ENCODE results near the gene CRYBG2.
"Not testable (repeated sequence)": the region's sequence is repeated elsewhere in the genome, so short reads cannot be mapped to it uniquely, and the experiment has no call there.

The CRYBG2 gene

GRCh38 chr1:26350701-26351589 lies 3.0 kb downstream of the CRYBG2 start:
- DNase-seq (ENCODE audit: low read depth): no peak

- no peak for DNase-seq (ENCODE audit: low read depth)
Observed at GRCh38 chr1:26350343-26350700, 3.6 kb downstream of the CRYBG2 start.

- DNase-seq (ENCODE audit: low read depth): no peak
Observed at GRCh38 chr1:26349877-26350244, 4.1 kb downstream of the CRYBG2 start.

GRCh38 chr1:26349188-26349876 lies 4.6 kb downstream of the CRYBG2 start:
- DNase-seq (ENCODE audit: low read depth): peak; percentile 31

GRCh38 chr1:26346274-26347033 lies 7.5 kb downstream of the CRYBG2 start:
- DNase-seq (ENCODE audit: low read depth): no peak

GRCh38 chr1:26345718-26346117 lies 8.2 kb downstream of the CRYBG2 start:
- DNase-seq (ENCODE audit: low read depth): no peak

GRCh38 chr1:26344147-26344920 lies 9.6 kb downstream of the CRYBG2 start:
- DNase-seq (ENCODE audit: low read depth): no peak

GRCh38 chr1:26340047-26340481 lies 13.9 kb downstream of the CRYBG2 start:
- no peak for DNase-seq (ENCODE audit: low read depth)

- no peak for DNase-seq (ENCODE audit: low read depth)
Observed at GRCh38 chr1:26338670-26339069, 15.3 kb downstream of the CRYBG2 start.

GRCh38 chr1:26337625-26338024 lies 16.3 kb downstream of the CRYBG2 start:
- no peak for DNase-seq (ENCODE audit: low read depth)

- no peak for DNase-seq (ENCODE audit: low read depth)
Observed at GRCh38 chr1:26337206-26337535, 16.8 kb downstream of the CRYBG2 start.

- DNase-seq (ENCODE audit: low read depth): no peak
Observed at GRCh38 chr1:26336477-26337205, 17.3 kb downstream of the CRYBG2 start.

GRCh38 chr1:26335774-26336476 lies 18.0 kb downstream of the CRYBG2 start:
- DNase-seq (ENCODE audit: low read depth): no peak

GRCh38 chr1:26333312-26333711 lies 20.6 kb downstream of the CRYBG2 start:
- not testable (repeated sequence) for DNase-seq (ENCODE audit: low read depth)

GRCh38 chr1:26330276-26330675 lies 23.7 kb downstream of the CRYBG2 start:
- DNase-seq (ENCODE audit: low read depth): no peak

- DNase-seq (ENCODE audit: low read depth): not testable (repeated sequence)
Observed at GRCh38 chr1:26329380-26329779, 24.6 kb downstream of the CRYBG2 start.

- DNase-seq (ENCODE audit: low read depth): no peak
Observed at GRCh38 chr1:26328597-26328996, 25.3 kb downstream of the CRYBG2 start.

- no peak for DNase-seq (ENCODE audit: low read depth)
Observed at GRCh38 chr1:26327956-26328362, 26.0 kb downstream of the CRYBG2 start.

- DNase-seq (ENCODE audit: low read depth): no peak
Observed at GRCh38 chr1:26324550-26324949, 29.4 kb downstream of the CRYBG2 start.

GRCh38 chr1:26323382-26323781 lies 30.5 kb downstream of the CRYBG2 start:
- DNase-seq (ENCODE audit: low read depth): no peak

GRCh38 chr1:26322042-26322331 lies 31.9 kb downstream of the CRYBG2 start:
- DNase-seq (ENCODE audit: low read depth): no peak

Data from GM04503 (cell line).